Measurements from ENCODE around the gene NLRP1. TPM values are rescaled to one million over a fixed set of nuclear protein-coding genes. Genes with fewer than 3 reads are reported as not detected.
A peak's percentile ranks its signal among the peaks of the same experiment; 100 is the strongest.

Gene NLRP1
- total RNA-seq, 2 donors from 2014 or later = 34.6 to 36.3 TPM

DNA sequence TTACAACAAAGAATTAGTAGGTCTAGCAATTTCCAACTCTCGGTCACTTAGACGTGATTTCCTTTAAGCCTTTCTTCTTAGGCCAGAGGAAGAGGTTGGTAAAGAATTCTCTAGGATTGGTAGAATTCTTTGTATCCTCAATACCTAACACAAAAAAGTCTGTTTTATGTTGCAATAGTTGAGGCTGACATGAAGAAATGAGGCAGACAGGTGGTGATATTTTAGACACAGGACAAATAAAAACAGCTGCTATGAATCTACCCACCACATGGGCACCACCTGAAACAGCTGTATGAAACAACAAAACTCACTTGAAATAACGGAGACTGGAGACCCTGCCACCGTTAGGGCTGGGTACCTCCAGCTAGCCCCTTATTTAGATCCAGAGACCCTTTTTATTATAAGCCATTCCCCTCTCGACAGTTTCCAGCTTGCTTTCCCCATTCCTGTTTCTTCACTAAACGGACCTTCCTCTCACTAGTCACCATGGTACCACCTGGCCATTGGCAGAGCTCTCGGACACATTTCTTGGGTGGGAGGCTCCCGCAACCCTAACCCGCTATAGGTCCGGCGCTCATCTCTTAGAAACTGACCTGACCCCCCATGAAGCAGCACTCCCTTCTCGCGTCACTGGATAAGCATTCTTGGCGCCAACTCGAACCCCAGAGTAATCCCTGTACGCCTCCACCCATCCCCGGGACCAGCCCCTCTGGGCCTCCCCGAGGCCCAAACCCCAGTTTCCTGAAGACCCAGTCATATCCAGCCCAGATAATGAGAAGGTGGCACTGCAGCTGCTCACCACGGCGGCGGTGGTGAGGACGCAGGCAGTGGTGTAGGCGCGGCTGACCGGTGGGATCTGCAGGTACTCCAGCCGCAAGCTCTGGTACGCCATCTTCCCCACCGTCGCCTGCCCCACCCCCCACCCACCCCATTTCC is 98.8 kb downstream of the NLRP1 start, which contains the start of gene DERL2:
Gene DERL2 (minus strand): TSS at position 909 of the 936 bp plus-strand sequence. CDS start 17 bp downstream, at position 892.
- Mint-ChIP-seq H3K36me3 (peaks cover 41% of the 10 kb centered on the region), H3K4me3 (peak within 1 kb of the TSS; percentile 98), H3K27ac (peak within 1 kb of the TSS; percentile 98 to 99), H3K27me3 (no peaks in the 10 kb centered on the region), H3K9me3 (no peaks in the 10 kb centered on the region), H3K4me1 (ENCODE audit: low read depth in 2 of 2) (peaks cover 38 to 40% of the 10 kb centered on the region in 2 donors)
- DNase-seq (ENCODE audit: low spot score) (no peak), ATAC-seq (peak; percentile 5 to 25)

DNA sequence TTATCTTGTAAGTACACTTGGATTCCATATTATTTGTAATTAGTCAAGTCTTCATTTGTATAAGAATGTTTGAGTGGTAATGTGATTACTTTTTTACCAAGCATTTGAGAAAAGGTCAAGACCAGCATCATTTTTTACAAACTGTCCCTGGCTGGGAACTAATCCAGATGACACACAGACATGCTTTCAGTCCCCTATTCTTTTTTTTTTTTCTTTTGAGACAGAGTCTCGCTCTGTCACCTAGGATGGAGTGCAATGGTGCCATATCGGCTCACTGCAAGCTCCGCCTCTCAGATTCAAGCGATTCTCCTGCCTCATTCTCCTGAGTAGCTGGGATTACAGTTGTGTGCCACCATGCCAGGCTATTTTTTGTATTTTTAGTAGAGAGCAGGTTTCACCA is 102.9 kb downstream of the NLRP1 start:
- H3K9me3 Mint-ChIP-seq = no peaks in the 10 kb centered on the region
- no peak for DNase-seq (ENCODE audit: low spot score)
- no peaks in the 10 kb centered on the region for H3K27me3 Mint-ChIP-seq
- no peak overlapping the region for H3K4me3 Mint-ChIP-seq
- no peak overlapping the region for H3K27ac Mint-ChIP-seq
- H3K4me1 Mint-ChIP-seq (ENCODE audit: low read depth in 2 of 2) = peaks cover 22 to 31% of the 10 kb centered on the region in 2 donors
- peaks cover 35% of the 10 kb centered on the region for H3K36me3 Mint-ChIP-seq
- ATAC-seq = no peak

- ATAC-seq (no peak), DNase-seq (ENCODE audit: low spot score) (no peak)
- no peaks in the 10 kb centered on the region for H3K9me3 Mint-ChIP-seq
- no peak overlapping the region for H3K27ac Mint-ChIP-seq
- peaks cover 35% of the 10 kb centered on the region for H3K36me3 Mint-ChIP-seq
- H3K4me3 Mint-ChIP-seq = no peak overlapping the region
- H3K4me1 Mint-ChIP-seq (ENCODE audit: low read depth in 2 of 2) = peaks cover 22 to 31% of the 10 kb centered on the region in 2 donors
- H3K27me3 Mint-ChIP-seq = no peaks in the 10 kb centered on the region
Measured at GRCh38 chr17:5480962-5481361, 103.3 kb downstream of the NLRP1 start.

DNA sequence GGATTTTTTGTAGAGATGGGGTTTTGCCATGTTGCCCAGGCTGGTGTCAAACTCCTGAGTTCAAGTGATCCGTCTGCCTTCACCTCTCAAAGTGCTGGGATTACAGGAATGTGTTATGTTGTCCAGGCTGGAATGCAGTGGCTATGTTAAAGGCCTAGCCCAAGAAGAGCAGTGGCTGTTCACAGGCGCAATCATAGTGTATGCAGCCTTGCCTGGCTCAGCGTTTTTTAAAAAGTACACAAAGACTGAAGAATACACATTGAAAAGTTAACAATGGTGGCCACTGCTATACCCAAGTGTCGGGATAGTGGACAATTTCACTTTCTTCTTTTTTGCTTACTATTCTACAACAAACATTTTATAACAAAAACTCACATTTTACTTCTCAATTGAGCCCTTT is 105.3 kb downstream of the NLRP1 start:
- H3K27me3 Mint-ChIP-seq = no peaks in the 10 kb centered on the region
- ATAC-seq = no peak
- H3K4me1 Mint-ChIP-seq (ENCODE audit: low read depth in 2 of 2) = peaks cover 14 to 20% of the 10 kb centered on the region in 2 donors
- no peak overlapping the region for H3K4me3 Mint-ChIP-seq
- peaks cover 31% of the 10 kb centered on the region for H3K36me3 Mint-ChIP-seq
- no peak overlapping the region for H3K27ac Mint-ChIP-seq
- H3K9me3 Mint-ChIP-seq = no peaks in the 10 kb centered on the region
- DNase-seq (ENCODE audit: low spot score) = no peak

- Mint-ChIP-seq H3K9me3 (no peaks in the 10 kb centered on the region), H3K4me1 (ENCODE audit: low read depth in 2 of 2) (peaks cover 7% of the 10 kb centered on the region in 2 donors), H3K27me3 (no peaks in the 10 kb centered on the region), H3K36me3 (peaks cover 23% of the 10 kb centered on the region), H3K4me3 (no peak overlapping the region), H3K27ac (peak overlapping the region in 1 of 2 donors; percentile 16)
- ATAC-seq = no peak
- DNase-seq (ENCODE audit: low spot score) = no peak
Measured at GRCh38 chr17:5473906-5474305, 110.4 kb downstream of the NLRP1 start.

- Mint-ChIP-seq H3K4me3 (no peak overlapping the region), H3K27ac (no peak overlapping the region), H3K27me3 (no peaks in the 10 kb centered on the region), H3K36me3 (peaks cover 29% of the 10 kb centered on the region), H3K9me3 (no peaks in the 10 kb centered on the region), H3K4me1 (ENCODE audit: low read depth in 2 of 2) (peaks cover 12 to 14% of the 10 kb centered on the region in 2 donors)
- DNase-seq (ENCODE audit: low spot score) (no peak), ATAC-seq (no peak)
Measured at GRCh38 chr17:5472511-5472910, 111.8 kb downstream of the NLRP1 start.

DNA sequence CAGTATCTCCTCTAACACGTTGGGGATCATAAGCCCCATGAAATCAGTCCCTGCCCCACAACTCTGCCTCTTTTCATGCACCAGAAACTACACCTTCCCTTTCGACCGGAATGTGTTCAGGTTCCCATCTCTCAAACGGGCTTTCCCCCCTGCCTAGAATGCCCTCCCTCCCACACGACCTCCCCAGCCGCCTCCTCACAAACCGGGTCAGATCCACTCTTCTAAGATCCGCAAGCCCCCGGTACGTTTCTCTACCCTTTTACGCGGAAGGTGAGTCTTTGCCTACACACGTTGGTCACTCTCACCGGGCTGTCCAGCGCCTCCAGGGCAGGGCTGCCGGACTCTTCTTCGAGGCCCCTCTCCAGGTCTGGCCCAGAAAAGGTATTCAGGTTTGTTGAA is 116.2 kb downstream of the NLRP1 start:
- H3K4me1 Mint-ChIP-seq (ENCODE audit: low read depth in 2 of 2) = peaks cover 24 to 37% of the 10 kb centered on the region in 2 donors
- no peaks in the 10 kb centered on the region for H3K9me3 Mint-ChIP-seq
- peak overlapping the region; percentile 96 for H3K4me3 Mint-ChIP-seq
- peak; percentile 1 to 3 for ATAC-seq
- H3K36me3 Mint-ChIP-seq = peaks cover 19% of the 10 kb centered on the region
- no peaks in the 10 kb centered on the region for H3K27me3 Mint-ChIP-seq
- peak overlapping the region; percentile 20 to 61 for H3K27ac Mint-ChIP-seq
- no peak for DNase-seq (ENCODE audit: low spot score)

GRCh38 chr17:5467416-5467815 is 116.9 kb downstream of the NLRP1 start:
- H3K9me3 Mint-ChIP-seq = no peaks in the 10 kb centered on the region
- peak overlapping the region; percentile 20 to 61 for H3K27ac Mint-ChIP-seq
- peak overlapping the region; percentile 96 for H3K4me3 Mint-ChIP-seq
- peaks cover 24 to 37% of the 10 kb centered on the region in 2 donors for H3K4me1 Mint-ChIP-seq (ENCODE audit: low read depth in 2 of 2)
- peaks cover 20% of the 10 kb centered on the region for H3K36me3 Mint-ChIP-seq
- ATAC-seq (no peak), DNase-seq (ENCODE audit: low spot score) (no peak)
- no peaks in the 10 kb centered on the region for H3K27me3 Mint-ChIP-seq

- Mint-ChIP-seq H3K36me3 (peaks cover 15% of the 10 kb centered on the region), H3K27ac (peak overlapping the region; percentile 53 to 61), H3K4me3 (peak overlapping the region; percentile 96), H3K4me1 (ENCODE audit: low read depth in 2 of 2) (peaks cover 24 to 37% of the 10 kb centered on the region in 2 donors), H3K27me3 (no peaks in the 10 kb centered on the region), H3K9me3 (no peaks in the 10 kb centered on the region)
- ATAC-seq (no peak), DNase-seq (ENCODE audit: low spot score) (no peak)
Measured at GRCh38 chr17:5466295-5466694, 118.0 kb downstream of the NLRP1 start.

DNA sequence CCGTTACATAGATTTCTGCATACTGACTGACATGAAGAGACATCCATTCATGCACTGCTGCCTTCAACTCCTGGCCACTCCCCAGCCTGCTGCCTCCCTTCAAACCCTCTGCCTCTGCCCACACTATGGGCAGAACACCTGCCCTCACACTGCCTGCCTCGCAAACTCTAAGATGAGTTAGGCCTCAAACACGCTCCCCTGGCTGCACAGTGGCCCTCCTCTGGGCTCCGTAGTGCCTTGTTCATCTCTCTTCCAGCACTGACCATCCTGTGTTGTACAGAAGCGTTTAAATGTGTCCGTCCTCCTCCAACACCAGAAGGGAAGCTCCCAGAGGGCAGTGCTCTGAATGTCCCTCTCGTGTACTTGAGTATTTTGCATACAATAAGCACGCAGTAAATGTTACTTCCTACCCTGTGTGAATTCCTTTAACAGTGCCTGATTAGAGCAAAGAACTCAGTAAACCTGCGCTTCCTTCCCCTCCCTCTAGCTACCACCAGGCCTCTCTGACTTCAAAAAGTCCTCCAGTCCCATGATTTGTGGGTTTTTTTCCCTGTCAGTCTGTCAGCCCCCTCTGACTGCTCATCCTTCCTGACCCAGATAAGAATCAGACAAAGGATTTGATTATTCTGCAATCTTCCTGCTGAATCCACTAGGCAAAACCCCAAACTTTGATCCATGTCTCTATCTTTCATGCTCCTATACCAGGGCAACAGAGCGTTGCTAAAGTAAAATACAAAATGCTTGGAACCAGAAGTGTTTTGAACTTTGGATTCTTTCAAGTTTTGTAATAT is 119.4 kb downstream of the NLRP1 start:
- Mint-ChIP-seq H3K36me3 (peaks cover 18% of the 10 kb centered on the region), H3K27ac (no peak overlapping the region), H3K9me3 (no peaks in the 10 kb centered on the region), H3K27me3 (no peaks in the 10 kb centered on the region), H3K4me3 (no peak overlapping the region), H3K4me1 (ENCODE audit: low read depth in 2 of 2) (peaks cover 24 to 37% of the 10 kb centered on the region in 2 donors)
- ATAC-seq (no peak), DNase-seq (ENCODE audit: low spot score) (no peak)

Other genes with a start within 250 kb of the NLRP1 start
- 100 to 1,000 TPM in 1 of 2 donors, 10 to 100 TPM in 1; 82.1 to 118 TPM for gene NUP88, start 164.8 kb downstream of the NLRP1 start, total RNA-seq
- gene RPAIN, start 164.3 kb downstream of the NLRP1 start, total RNA-seq = 10 to 100 TPM; 54.1 to 64.7 TPM
- gene C1QBP, start 145.4 kb downstream of the NLRP1 start, total RNA-seq = 100 to 1,000 TPM; 173 to 271 TPM
- gene DHX33, start 115.5 kb downstream of the NLRP1 start, total RNA-seq = 10 to 100 TPM; 26.5 to 57.0 TPM
- 100 to 1,000 TPM; 102 to 128 TPM for gene DERL2, start 98.3 kb downstream of the NLRP1 start, total RNA-seq
- gene MIS12, start 97.9 kb downstream of the NLRP1 start, total RNA-seq = 10 to 100 TPM; 40.7 to 40.9 TPM

Data from natural killer cell treated with Interleukin-12 subunit alpha and Interleukin-12 subunit beta and Interleukin-15 and Interleukin-18, amount 100 ng/mL, for 72 hours (primary cell).